ENCODE measurements around the gene XPO1. TPM values are rescaled to one million over a fixed set of nuclear protein-coding genes. Genes with fewer than 3 reads are reported as not detected.
"Not testable (repeated sequence)": the region's sequence is repeated elsewhere in the genome, so short reads cannot be mapped to it uniquely, and the experiment has no call there.

XPO1 gene
- total RNA-seq, 2 experiments from 2014 or later = 208 to 226 TPM

- POLR2A ChIA-PET = no interaction called here
- CTCF ChIA-PET = no interaction called here
- no peaks in the 10 kb centered on the region for H3K36me3 Mint-ChIP-seq (ENCODE audit: low read depth)
- H3K4me1 Mint-ChIP-seq (ENCODE audit: low read depth) = no peaks in the 10 kb centered on the region
- H3K27ac Mint-ChIP-seq = no peak overlapping the region
- H3K27me3 Mint-ChIP-seq (ENCODE audit: low read depth) = peaks cover 6% of the 10 kb centered on the region
- no peak for ATAC-seq
- H3K4me3 Mint-ChIP-seq = no peak overlapping the region
- H3K9me3 Mint-ChIP-seq (ENCODE audit: insufficient read depth) = no peaks in the 10 kb centered on the region
- DNase-seq = no peak
Observed at GRCh38 chr2:61550375-61551209, 12.4 kb upstream of the XPO1 start.

GRCh38 chr2:61549546-61549945 is 11.4 kb upstream of the XPO1 start:
- Mint-ChIP-seq H3K4me1 (ENCODE audit: low read depth) (no peaks in the 10 kb centered on the region), H3K27ac (no peak overlapping the region), H3K27me3 (ENCODE audit: low read depth) (peaks cover 6% of the 10 kb centered on the region), H3K36me3 (ENCODE audit: low read depth) (no peaks in the 10 kb centered on the region), H3K4me3 (no peak overlapping the region), H3K9me3 (ENCODE audit: insufficient read depth) (no peaks in the 10 kb centered on the region)
- DNase-seq = no peak
- POLR2A ChIA-PET = no interaction called here
- ATAC-seq = no peak
- CTCF ChIA-PET = no interaction called here

DNA sequence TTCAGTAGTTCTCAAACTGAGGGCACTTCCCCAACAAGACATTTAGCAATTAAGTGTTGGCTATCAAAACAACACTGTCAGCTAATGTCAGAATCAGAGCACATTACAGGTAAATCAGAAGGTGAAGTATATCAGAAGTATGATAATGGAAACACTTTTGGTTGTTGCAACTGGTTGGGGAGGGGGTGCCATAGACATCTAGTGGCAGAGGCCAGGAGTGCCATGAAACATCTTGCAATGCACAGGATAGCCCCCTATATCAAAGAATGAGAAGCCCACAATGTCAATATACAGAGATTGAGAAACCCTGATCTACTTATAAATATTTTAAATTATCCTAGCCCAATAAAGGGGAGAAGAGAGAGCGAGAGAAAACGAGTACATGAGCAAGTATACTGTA is 4.9 kb upstream of the XPO1 start:
- Mint-ChIP-seq H3K9me3 (ENCODE audit: insufficient read depth) (no peaks in the 10 kb centered on the region), H3K27me3 (ENCODE audit: low read depth) (no peaks in the 10 kb centered on the region), H3K36me3 (ENCODE audit: low read depth) (peaks cover 1% of the 10 kb centered on the region), H3K4me3 (no peak overlapping the region), H3K4me1 (ENCODE audit: low read depth) (peaks cover 7% of the 10 kb centered on the region), H3K27ac (no peak overlapping the region)
- POLR2A ChIA-PET = no interaction called here
- no peak for ATAC-seq
- no peak for DNase-seq
- CTCF ChIA-PET = no interaction called here

- H3K36me3 Mint-ChIP-seq (ENCODE audit: low read depth) = peaks cover 17% of the 10 kb centered on the region
- POLR2A ChIA-PET; H3K27ac Mint-ChIP-seq; H3K27me3 Mint-ChIP-seq (ENCODE audit: low read depth); H3K4me3 Mint-ChIP-seq; CTCF ChIA-PET; DNase-seq; ATAC-seq; H3K9me3 Mint-ChIP-seq (ENCODE audit: insufficient read depth); H3K4me1 Mint-ChIP-seq (ENCODE audit: low read depth): not testable (repeated sequence)
Observed at GRCh38 chr2:61540167-61540566, 2.0 kb upstream of the XPO1 start.

GRCh38 chr2:61538920-61539520 is 864 bp upstream of the XPO1 start:
- peak overlapping the region; percentile 89 for H3K4me3 Mint-ChIP-seq
- H3K27ac Mint-ChIP-seq = peak overlapping the region; percentile 94
- ChIA-PET POLR2A (interaction anchor here (0.5 to 3.0 kb wide), 11 partner anchors 15 to 1292 kb away, joined by 3 to 22 read pairs (median 4); partner anchors contain the start of genes PEX13 and USP34), CTCF (interaction anchor here (0.8 to 1.3 kb wide), 5 partner anchors 29 to 657 kb away, joined by 3 to 6 read pairs (median 3); partner anchors contain the start of gene REL)
- ATAC-seq (peak; percentile 0), DNase-seq (peak; percentile 64)
- H3K9me3 Mint-ChIP-seq (ENCODE audit: insufficient read depth) = no peaks in the 10 kb centered on the region
- H3K27me3 Mint-ChIP-seq (ENCODE audit: low read depth) = no peaks in the 10 kb centered on the region
- H3K36me3 Mint-ChIP-seq (ENCODE audit: low read depth) = peaks cover 22% of the 10 kb centered on the region
- H3K4me1 Mint-ChIP-seq (ENCODE audit: low read depth) = peaks cover 19% of the 10 kb centered on the region

DNA sequence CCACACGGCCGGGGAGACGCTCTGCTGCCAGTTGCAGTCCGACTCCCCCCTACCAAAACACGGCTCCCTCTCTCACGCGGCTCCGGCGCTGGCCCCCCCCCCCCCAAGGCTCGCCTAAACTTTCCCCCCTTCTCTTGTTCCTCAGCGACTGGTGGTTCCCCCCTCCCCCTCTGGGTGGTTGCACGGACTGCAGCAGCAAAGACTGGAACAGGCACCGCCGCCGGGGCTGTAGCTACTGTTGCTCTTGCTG is 281 bp downstream of the XPO1 start:
- Mint-ChIP-seq H3K36me3 (ENCODE audit: low read depth) (peaks cover 28% of the 10 kb centered on the region), H3K4me1 (ENCODE audit: low read depth) (peaks cover 25% of the 10 kb centered on the region), H3K4me3 (peak overlapping the region; percentile 89), H3K27ac (peak overlapping the region; percentile 94), H3K27me3 (ENCODE audit: low read depth) (no peaks in the 10 kb centered on the region), H3K9me3 (ENCODE audit: insufficient read depth) (no peaks in the 10 kb centered on the region)
- DNase-seq (no peak), ATAC-seq (no peak)
- ChIA-PET CTCF (interaction anchor here (1.2 to 1.3 kb wide), 2 partner anchors 11 to 656 kb away, joined by 3 read pairs; partner anchors contain the start of gene REL), POLR2A (interaction anchor here (0.6 to 3.0 kb wide), 19 partner anchors 10 to 794 kb away, joined by 3 to 22 read pairs (median 4); partner anchors contain the start of genes FAM161A, PEX13, REL and USP34)

DNA sequence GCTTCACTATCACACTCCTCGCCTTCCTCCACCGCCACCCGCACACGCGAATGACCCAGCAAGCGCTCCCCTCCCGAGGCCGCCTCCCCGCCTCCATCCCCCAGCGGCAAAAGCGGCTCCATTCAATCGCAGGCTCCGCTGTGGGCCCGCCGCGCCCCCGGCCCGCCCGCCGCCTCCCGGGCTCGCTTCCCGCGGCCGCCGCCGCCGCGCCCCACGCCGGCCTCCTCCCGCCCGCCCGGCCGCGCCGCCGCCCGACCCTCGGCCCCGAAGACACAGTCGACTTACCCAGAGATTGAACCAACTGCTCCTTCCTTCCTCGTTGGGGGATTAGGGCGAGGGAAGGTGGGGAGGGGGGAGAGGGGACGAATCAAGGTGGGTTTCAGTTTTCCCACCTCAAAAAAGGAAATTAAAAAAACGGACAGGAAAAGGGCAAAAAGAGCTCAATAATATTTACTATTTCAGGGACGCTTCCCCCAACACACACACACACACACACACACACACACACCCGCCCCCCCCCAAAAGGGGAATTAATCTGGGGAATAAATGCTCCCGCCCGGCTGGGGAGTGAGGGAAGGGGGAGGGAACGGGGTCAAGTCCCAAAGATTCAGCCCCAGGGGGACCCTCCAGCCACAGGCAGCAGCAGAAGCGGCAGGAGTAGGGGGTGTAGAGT is 743 bp downstream of the XPO1 start:
- ATAC-seq (no peak), DNase-seq (peak; percentile 51)
- Mint-ChIP-seq H3K4me3 (peak overlapping the region; percentile 89), H3K27me3 (ENCODE audit: low read depth) (no peaks in the 10 kb centered on the region), H3K27ac (peak overlapping the region; percentile 94), H3K9me3 (ENCODE audit: insufficient read depth) (no peaks in the 10 kb centered on the region), H3K4me1 (ENCODE audit: low read depth) (peaks cover 25% of the 10 kb centered on the region), H3K36me3 (ENCODE audit: low read depth) (peaks cover 28% of the 10 kb centered on the region)
- ChIA-PET CTCF (interaction anchor here (1.2 to 1.3 kb wide), 2 partner anchors 11 to 655 kb away, joined by 3 read pairs; partner anchors contain the start of gene REL), POLR2A (interaction anchor here (0.6 to 3.0 kb wide), 17 partner anchors 9 to 775 kb away, joined by 3 to 22 read pairs (median 4); partner anchors contain the start of genes FAM161A, PEX13 and USP34)

GRCh38 chr2:61536572-61537276 is 1.4 kb downstream of the XPO1 start:
- Mint-ChIP-seq H3K27me3 (ENCODE audit: low read depth) (no peaks in the 10 kb centered on the region), H3K4me3 (peak overlapping the region; percentile 89), H3K27ac (peak overlapping the region; percentile 94)

DNA sequence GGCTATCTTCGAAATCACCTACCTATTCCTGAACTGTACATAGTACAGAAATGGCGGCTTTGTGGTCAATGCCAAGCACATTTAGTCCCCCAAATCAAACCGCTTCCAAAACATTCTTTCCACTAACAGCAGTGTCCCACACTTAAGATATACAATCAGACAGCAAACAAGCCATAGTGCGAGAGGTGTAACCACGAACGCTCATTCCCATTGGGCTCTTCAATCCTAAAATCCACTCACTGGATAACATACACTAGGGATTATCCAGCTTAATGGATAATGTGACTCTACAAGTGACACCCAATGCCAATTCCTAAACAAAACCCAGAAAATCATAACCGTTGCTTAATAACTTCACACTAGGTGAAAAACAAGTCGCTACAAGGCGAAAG is 2.0 kb downstream of the XPO1 start:
- ChIA-PET POLR2A (interaction anchor here (1.1 to 1.2 kb wide), 2 partner anchors 12 to 126 kb away, joined by 3 to 4 read pairs; no protein-coding TSS in a partner anchor), CTCF (no interaction called here)
- Mint-ChIP-seq H3K4me3 (peak overlapping the region; percentile 89), H3K4me1 (ENCODE audit: low read depth) (peaks cover 29% of the 10 kb centered on the region), H3K36me3 (ENCODE audit: low read depth) (peaks cover 33% of the 10 kb centered on the region), H3K9me3 (ENCODE audit: insufficient read depth) (no peaks in the 10 kb centered on the region), H3K27me3 (ENCODE audit: low read depth) (no peaks in the 10 kb centered on the region), H3K27ac (peak overlapping the region; percentile 94)
- ATAC-seq (no peak), DNase-seq (peak; percentile 44)

More at GRCh38 chr2:61536572-61537276, 1.4 kb downstream of the XPO1 start:
- CTCF ChIA-PET = interaction anchor here (1.2 kb wide), 1 partner anchor 10 kb away, joined by 3 read pairs; no protein-coding TSS in a partner anchor
- Mint-ChIP-seq H3K4me1 (ENCODE audit: low read depth) (peaks cover 25% of the 10 kb centered on the region), H3K9me3 (ENCODE audit: insufficient read depth) (no peaks in the 10 kb centered on the region), H3K36me3 (ENCODE audit: low read depth) (peaks cover 28% of the 10 kb centered on the region)
- POLR2A ChIA-PET = interaction anchor here (0.6 to 3.0 kb wide), 11 partner anchors 11 to 775 kb away, joined by 3 to 22 read pairs (median 4); partner anchors contain the start of genes FAM161A and USP34
- DNase-seq = peak; percentile 95
- peak; percentile 74 for ATAC-seq

DNA sequence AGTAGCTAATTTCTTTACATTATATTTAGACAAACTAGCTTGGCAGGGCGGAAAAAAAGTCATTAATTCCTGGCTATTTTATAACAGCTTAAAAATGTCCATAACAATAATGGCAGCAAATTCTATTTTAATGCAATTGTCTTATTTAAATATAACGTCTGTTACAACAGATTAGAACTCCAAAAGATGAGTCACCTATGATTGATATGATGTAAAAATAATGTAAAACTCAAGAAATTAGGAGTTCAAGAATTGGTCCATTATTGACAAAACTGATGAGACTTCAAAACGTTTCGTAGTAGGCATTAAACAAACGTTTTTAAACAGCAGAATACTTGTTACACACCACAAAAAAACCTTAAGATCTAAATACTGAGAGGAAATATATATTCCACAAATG is 2.7 kb downstream of the XPO1 start:
- peaks cover 35% of the 10 kb centered on the region for H3K4me1 Mint-ChIP-seq (ENCODE audit: low read depth)
- ATAC-seq (no peak), DNase-seq (no peak)
- H3K27ac Mint-ChIP-seq = peak overlapping the region; percentile 94
- ChIA-PET CTCF (interaction anchor here (0.6 to 0.7 kb wide), 2 partner anchors 8 to 12 kb away, joined by 3 to 4 read pairs; no protein-coding TSS in a partner anchor), POLR2A (interaction anchor here (0.6 to 0.8 kb wide), 3 partner anchors 19 to 188 kb away, joined by 3 read pairs; no protein-coding TSS in a partner anchor)
- no peaks in the 10 kb centered on the region for H3K27me3 Mint-ChIP-seq (ENCODE audit: low read depth)
- H3K4me3 Mint-ChIP-seq = peak overlapping the region; percentile 89
- H3K36me3 Mint-ChIP-seq (ENCODE audit: low read depth) = peaks cover 35% of the 10 kb centered on the region
- H3K9me3 Mint-ChIP-seq (ENCODE audit: insufficient read depth) = no peaks in the 10 kb centered on the region

- Mint-ChIP-seq H3K4me1 (ENCODE audit: low read depth) (peaks cover 40% of the 10 kb centered on the region), H3K27me3 (ENCODE audit: low read depth) (no peaks in the 10 kb centered on the region), H3K27ac (peak overlapping the region; percentile 94), H3K4me3 (peak overlapping the region; percentile 89), H3K9me3 (ENCODE audit: insufficient read depth) (no peaks in the 10 kb centered on the region), H3K36me3 (ENCODE audit: low read depth) (peaks cover 35% of the 10 kb centered on the region)
- POLR2A ChIA-PET = interaction anchor here (0.6 to 0.8 kb wide), 2 partner anchors 18 to 188 kb away, joined by 3 read pairs; no protein-coding TSS in a partner anchor
- ATAC-seq = no peak
- CTCF ChIA-PET = interaction anchor here (0.5 to 0.7 kb wide), 3 partner anchors 9 to 116 kb away, joined by 3 to 4 read pairs (median 4); no protein-coding TSS in a partner anchor
- no peak for DNase-seq
Observed at GRCh38 chr2:61534926-61535325, 3.2 kb downstream of the XPO1 start.
